Fibroblast of mammary gland (primary cell): ENCODE data around the gene ITM2B.
"Not testable (repeated sequence)": the region's sequence is repeated elsewhere in the genome, so short reads cannot be mapped to it uniquely, and the experiment has no call there.

Experiments used
- DNase-seq: peaks from one replicate; pipeline ENCODE4 v3.0.0-alpha.2; 2010; ENCODE audit warnings: low read depth
- H3K4me3 ChIP-seq: 2 replicates; pipeline ENCODE4 v1.5.1; 2011; ENCODE audit warnings: low read depth, mild to moderate bottlenecking, low read length, moderate library complexity; ENCODE audit not compliant: control insufficient read depth
- CTCF ChIP-seq: conservative IDR thresholded peaks from 2 replicates; pipeline ENCODE4 v1.5.1; 2011; ENCODE audit warnings: low read depth, low read length, inconsistent platforms; ENCODE audit not compliant: control insufficient read depth, insufficient read depth

The ITM2B gene

GRCh38 chr13:48235341-48236135 is 2.5 kb downstream of the ITM2B start:
- peak overlapping the region; percentile 98 for H3K4me3 ChIP-seq
- no peak for TF ChIP-seq CTCF
- no peak for DNase-seq

GRCh38 chr13:48236528-48237353 is 3.7 kb downstream of the ITM2B start:
- no peak for TF ChIP-seq CTCF
- no peak overlapping the region for H3K4me3 ChIP-seq

GRCh38 chr13:48239369-48239768 is 6.4 kb downstream of the ITM2B start:
- not testable (repeated sequence) for DNase-seq, H3K4me3 ChIP-seq

More at GRCh38 chr13:48236528-48237353, 3.7 kb downstream of the ITM2B start:
- DNase-seq, result peak; percentile 68

GRCh38 chr13:48241651-48242050 is 8.6 kb downstream of the ITM2B start:
- H3K4me3 ChIP-seq, result no peak overlapping the region
- no peak for DNase-seq
- TF ChIP-seq CTCF, result no peak

- TF ChIP-seq CTCF, result no peak
- DNase-seq, result no peak
- no peak overlapping the region for H3K4me3 ChIP-seq
Measured at GRCh38 chr13:48242677-48243076, 9.7 kb downstream of the ITM2B start.

GRCh38 chr13:48244159-48244558 is 11.2 kb downstream of the ITM2B start:
- DNase-seq, result no peak
- no peak overlapping the region for H3K4me3 ChIP-seq
- no peak for TF ChIP-seq CTCF

- H3K4me3 ChIP-seq, result no peak overlapping the region
- DNase-seq, result no peak
- no peak for TF ChIP-seq CTCF
Measured at GRCh38 chr13:48246102-48246501, 13.1 kb downstream of the ITM2B start.
